Tongue (tissue), 2 donors: ENCODE data around the gene VPS39. TPM values are rescaled to one million over a fixed set of nuclear protein-coding genes. Genes with fewer than 3 reads are reported as not detected.
A peak's percentile ranks its signal among the peaks of the same experiment; 100 is the strongest.

ENCODE experiments used
- DNase-seq: peaks from one replicate; pipeline ENCODE4 v3.0.0-alpha.2; 2015
- total RNA-seq: library from RNA; depleted of rRNA; stranded (reverse); fragments of >200 nt; gene quantifications from one replicate; pipeline ENCODE4 v1.2.3, GENCODE V29; 2014

VPS39 gene
- total RNA-seq, 1 donor from 2014 or later, result 36.1 TPM

- no peak for DNase-seq
Measured at GRCh38 chr15:42198516-42198915, 9.6 kb downstream of the VPS39 start.

GRCh38 chr15:42194513-42194912 lies 13.6 kb downstream of the VPS39 start:
- DNase-seq, result no peak

- DNase-seq, result no peak
Measured at GRCh38 chr15:42193383-42193782, 14.7 kb downstream of the VPS39 start.

- no peak for DNase-seq
Measured at GRCh38 chr15:42191610-42192346, 16.3 kb downstream of the VPS39 start.

- no peak for DNase-seq
Measured at GRCh38 chr15:42190370-42190769, 17.7 kb downstream of the VPS39 start.

GRCh38 chr15:42185801-42186200 lies 22.3 kb downstream of the VPS39 start:
- DNase-seq, result no peak

GRCh38 chr15:42184736-42185135 lies 23.4 kb downstream of the VPS39 start:
- peak; percentile 60 for DNase-seq

- DNase-seq, result peak; percentile 35
Measured at GRCh38 chr15:42184296-42184695, 23.8 kb downstream of the VPS39 start.

GRCh38 chr15:42182961-42183360 lies 25.1 kb downstream of the VPS39 start:
- no peak for DNase-seq

- no peak for DNase-seq
Measured at GRCh38 chr15:42182328-42182886, 25.7 kb downstream of the VPS39 start.

- DNase-seq, result no peak
Measured at GRCh38 chr15:42178056-42178455, 30.0 kb downstream of the VPS39 start.

GRCh38 chr15:42175671-42176070 lies 32.4 kb downstream of the VPS39 start:
- no peak for DNase-seq

GRCh38 chr15:42172475-42172874 lies 35.6 kb downstream of the VPS39 start:
- DNase-seq, result no peak

GRCh38 chr15:42171795-42172194 lies 36.3 kb downstream of the VPS39 start:
- no peak for DNase-seq

- no peak for DNase-seq
Measured at GRCh38 chr15:42171122-42171521, 37.0 kb downstream of the VPS39 start.

- no peak for DNase-seq
Measured at GRCh38 chr15:42166225-42166940, 41.7 kb downstream of the VPS39 start.

GRCh38 chr15:42165106-42165505 lies 43.0 kb downstream of the VPS39 start:
- no peak for DNase-seq

- no peak for DNase-seq
Measured at GRCh38 chr15:42163947-42164550, 44.1 kb downstream of the VPS39 start.

- no peak for DNase-seq
Measured at GRCh38 chr15:42163291-42163690, 44.8 kb downstream of the VPS39 start.

- DNase-seq, result no peak
Measured at GRCh38 chr15:42160136-42160535, 48.0 kb downstream of the VPS39 start.

GRCh38 chr15:42159381-42160015 lies 48.6 kb downstream of the VPS39 start:
- DNase-seq, result no peak

GRCh38 chr15:42158941-42159340 lies 49.2 kb downstream of the VPS39 start:
- DNase-seq, result no peak
